Right lobe of liver (tissue), 4 donors: ENCODE measurements around the gene ALK.

Source experiments
- POLR2A ChIP-seq: fragments of 450-650 bp; IDR thresholded peaks from one replicate; pipeline ENCODE4 v1.6.1; 2017; ENCODE audit warnings: antibody characterized with exemption, mild to moderate bottlenecking
- TF ChIP-seq, protein P1 (sequence below), 4 donors: fragments of 200-600 bp in 3 of 4; fragments of 450-650 bp in 1 of 4; IDR thresholded peaks; one replicate each; pipeline versions ENCODE4 v1.5.1 to v1.8.0; 2016 to 2022; ENCODE audit warnings: antibody characterized with exemption in 4 of 4, mild to moderate bottlenecking in 2 of 4
- donor health status: DM: no; HTN: no; CAD: no.
- donor health status: DM: no; HTN: no; CAD: no.
- donor health status: DM: no; HTN: yes; CAD: no.

DNA sequence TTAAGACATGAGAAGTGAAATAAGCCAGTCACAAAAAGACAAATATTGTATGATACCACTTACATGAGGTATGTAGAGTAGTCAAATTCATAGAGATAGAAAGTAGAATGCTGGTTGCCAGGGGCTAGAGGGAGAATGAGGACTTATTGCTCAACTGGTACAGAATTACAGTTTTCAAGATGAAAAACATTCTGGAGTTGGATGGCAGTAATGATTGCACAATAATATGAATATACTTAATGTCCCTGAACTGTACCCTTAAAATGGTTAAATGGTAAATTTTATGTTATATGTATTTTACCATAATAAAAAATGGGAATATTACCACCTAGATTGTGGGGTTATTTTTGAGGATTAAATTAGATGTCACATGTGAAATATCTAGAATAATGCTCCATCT lies 465.0 kb downstream of the ALK start:
- TF ChIP-seq, protein P1, sequence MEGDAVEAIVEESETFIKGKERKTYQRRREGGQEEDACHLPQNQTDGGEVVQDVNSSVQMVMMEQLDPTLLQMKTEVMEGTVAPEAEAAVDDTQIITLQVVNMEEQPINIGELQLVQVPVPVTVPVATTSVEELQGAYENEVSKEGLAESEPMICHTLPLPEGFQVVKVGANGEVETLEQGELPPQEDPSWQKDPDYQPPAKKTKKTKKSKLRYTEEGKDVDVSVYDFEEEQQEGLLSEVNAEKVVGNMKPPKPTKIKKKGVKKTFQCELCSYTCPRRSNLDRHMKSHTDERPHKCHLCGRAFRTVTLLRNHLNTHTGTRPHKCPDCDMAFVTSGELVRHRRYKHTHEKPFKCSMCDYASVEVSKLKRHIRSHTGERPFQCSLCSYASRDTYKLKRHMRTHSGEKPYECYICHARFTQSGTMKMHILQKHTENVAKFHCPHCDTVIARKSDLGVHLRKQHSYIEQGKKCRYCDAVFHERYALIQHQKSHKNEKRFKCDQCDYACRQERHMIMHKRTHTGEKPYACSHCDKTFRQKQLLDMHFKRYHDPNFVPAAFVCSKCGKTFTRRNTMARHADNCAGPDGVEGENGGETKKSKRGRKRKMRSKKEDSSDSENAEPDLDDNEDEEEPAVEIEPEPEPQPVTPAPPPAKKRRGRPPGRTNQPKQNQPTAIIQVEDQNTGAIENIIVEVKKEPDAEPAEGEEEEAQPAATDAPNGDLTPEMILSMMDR (IDR thresholded peaks at IDR 0.05) = no peak
- TF ChIP-seq POLR2A = no peak
